ENCODE results near the gene SIVA1.

- TF ChIP-seq CTCF (IDR thresholded peaks at IDR 0.05) (no peak), POLR2A (IDR thresholded peaks at IDR 0.05) (no peak)
Observed at GRCh38 chr14:104750056-104750752, 2.7 kb upstream of the SIVA1 start.

Data from right lobe of liver (tissue), 4 donors.